Osteoblast (primary cell): ENCODE data around the gene TMED9. TPM values are rescaled to one million over a fixed set of nuclear protein-coding genes. Genes with fewer than 3 reads are reported as not detected.

Source experiments
- DNase-seq: peaks from one replicate; pipeline ENCODE4 v3.0.0; 2011; ENCODE audit warnings: low spot score, mixed read lengths; ENCODE audit not compliant: insufficient read length; ENCODE audit errors: missing footprints
- H2AFZ ChIP-seq: 2 replicates; pipeline ENCODE4 v1.6.0; 2011; ENCODE audit warnings: mild to moderate bottlenecking, low read length
- H3K27ac ChIP-seq: 2 replicates; pipeline ENCODE4 v1.5.1; 2011; ENCODE audit warnings: mild to moderate bottlenecking, low read depth, low read length, moderate library complexity
- H3K27me3 ChIP-seq: 2 replicates; pipeline ENCODE4 v1.6.0; 2012; ENCODE audit warnings: mild to moderate bottlenecking, control low read depth, inconsistent platforms, low read length, moderate library complexity; ENCODE audit not compliant: insufficient read depth
- H3K36me3 ChIP-seq: 2 replicates; pipeline ENCODE4 v1.5.1; 2011; ENCODE audit warnings: mild to moderate bottlenecking, low read length, control low read depth, moderate library complexity; ENCODE audit not compliant: insufficient read depth
- H3K4me1 ChIP-seq: 2 replicates; pipeline ENCODE4 v1.5.1; 2011; ENCODE audit warnings: mild to moderate bottlenecking, low read length, control low read depth, moderate library complexity; ENCODE audit not compliant: insufficient read depth
- H3K4me2 ChIP-seq: 2 replicates; pipeline ENCODE4 v1.6.0; 2011; ENCODE audit warnings: mild to moderate bottlenecking, low read length; ENCODE audit not compliant: insufficient read depth
- H3K4me3 ChIP-seq: fragments of 200-600 bp; sonication (generic); 3 replicates; pipeline ENCODE4 v1.5.1; 2012; ENCODE audit warnings: mild to moderate bottlenecking, low read length, inconsistent platforms; ENCODE audit not compliant: insufficient read depth
- H3K79me2 ChIP-seq: 2 replicates; pipeline ENCODE4 v1.6.0; 2012; ENCODE audit warnings: mild to moderate bottlenecking, low read length, control low read depth, inconsistent platforms; ENCODE audit not compliant: insufficient read depth
- H3K9me3 ChIP-seq: 2 replicates; pipeline ENCODE4 v1.5.1; 2011; ENCODE audit warnings: low read depth, low read length, control low read depth
- H4K20me1 ChIP-seq: 2 replicates; pipeline ENCODE4 v1.6.0; 2012; ENCODE audit warnings: mild to moderate bottlenecking, low read length, control low read depth; ENCODE audit not compliant: insufficient read depth
- total RNA-seq: library from RNA; depleted of rRNA; stranded (reverse); fragments of >200 nt; gene quantifications from 2 replicates; pipeline ENCODE4 v1.2.3, GENCODE V29; 2012
- TF ChIP-seq, protein P1 (sequence below): IDR thresholded peaks from 2 replicates; pipeline ENCODE4 v1.5.1; 2011; ENCODE audit warnings: mild to moderate bottlenecking, low read depth, low read length, moderate library complexity; ENCODE audit errors: extremely low read depth

TMED9 gene
- total RNA-seq, result 93.4 and 96.6 TPM in 2 replicates

DNA sequence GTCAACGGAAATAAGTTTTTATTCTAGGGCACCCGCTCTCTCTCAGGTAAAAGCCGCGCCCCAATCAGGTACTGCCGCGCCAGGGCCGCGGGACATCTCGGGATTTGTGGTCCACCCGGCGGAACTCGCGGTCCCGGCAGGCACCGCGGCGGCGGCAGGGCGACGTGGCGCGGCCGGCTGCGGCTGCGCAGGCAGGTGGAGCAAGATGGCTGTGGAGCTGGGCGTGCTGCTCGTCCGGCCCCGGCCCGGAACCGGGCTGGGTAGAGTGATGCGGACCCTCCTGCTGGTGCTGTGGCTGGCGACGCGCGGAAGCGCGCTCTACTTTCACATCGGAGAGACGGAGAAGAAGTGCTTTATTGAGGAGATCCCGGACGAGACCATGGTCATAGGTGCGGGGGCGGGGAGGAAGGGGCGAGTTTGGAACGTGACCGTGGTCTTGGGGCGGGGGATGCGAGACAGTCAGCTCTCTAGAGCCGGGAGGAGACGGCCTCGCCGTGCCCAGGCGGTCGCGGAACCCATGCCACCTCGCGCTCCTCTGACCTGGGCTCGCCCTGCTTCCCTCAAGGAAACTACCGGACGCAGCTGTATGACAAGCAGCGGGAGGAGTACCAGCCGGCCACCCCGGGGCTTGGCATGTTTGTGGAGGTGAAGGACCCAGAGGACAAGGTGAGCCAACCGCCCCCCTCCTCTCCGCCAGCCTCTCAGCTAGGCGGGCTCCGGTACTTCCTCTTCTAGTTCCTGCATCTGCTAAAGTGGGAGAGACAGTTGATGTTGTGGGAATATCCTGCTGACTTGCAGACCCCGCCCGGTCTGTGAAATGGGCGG, at the start of gene TMED9:
Gene TMED9 (plus strand): TSS at position 194 of the 825 bp plus-strand sequence. CDS start 12 bp downstream, at position 206.
- DNase-seq, result peak; percentile 99
- TF ChIP-seq, protein P1, sequence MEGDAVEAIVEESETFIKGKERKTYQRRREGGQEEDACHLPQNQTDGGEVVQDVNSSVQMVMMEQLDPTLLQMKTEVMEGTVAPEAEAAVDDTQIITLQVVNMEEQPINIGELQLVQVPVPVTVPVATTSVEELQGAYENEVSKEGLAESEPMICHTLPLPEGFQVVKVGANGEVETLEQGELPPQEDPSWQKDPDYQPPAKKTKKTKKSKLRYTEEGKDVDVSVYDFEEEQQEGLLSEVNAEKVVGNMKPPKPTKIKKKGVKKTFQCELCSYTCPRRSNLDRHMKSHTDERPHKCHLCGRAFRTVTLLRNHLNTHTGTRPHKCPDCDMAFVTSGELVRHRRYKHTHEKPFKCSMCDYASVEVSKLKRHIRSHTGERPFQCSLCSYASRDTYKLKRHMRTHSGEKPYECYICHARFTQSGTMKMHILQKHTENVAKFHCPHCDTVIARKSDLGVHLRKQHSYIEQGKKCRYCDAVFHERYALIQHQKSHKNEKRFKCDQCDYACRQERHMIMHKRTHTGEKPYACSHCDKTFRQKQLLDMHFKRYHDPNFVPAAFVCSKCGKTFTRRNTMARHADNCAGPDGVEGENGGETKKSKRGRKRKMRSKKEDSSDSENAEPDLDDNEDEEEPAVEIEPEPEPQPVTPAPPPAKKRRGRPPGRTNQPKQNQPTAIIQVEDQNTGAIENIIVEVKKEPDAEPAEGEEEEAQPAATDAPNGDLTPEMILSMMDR, result no peak
- peaks cover 25% of the 10 kb centered on the region for H3K79me2 ChIP-seq
- peaks cover 36% of the 10 kb centered on the region for H3K36me3 ChIP-seq
- H3K4me1 ChIP-seq, result peaks cover 17% of the 10 kb centered on the region
- H3K27me3 ChIP-seq, result peaks cover 32% of the 10 kb centered on the region
- no peaks in the 10 kb centered on the region for H3K9me3 ChIP-seq
- peak within 1 kb of the TSS; percentile 69 for H3K27ac ChIP-seq
- peaks cover 25% of the 10 kb centered on the region for H4K20me1 ChIP-seq
- H3K4me3 ChIP-seq, result peak within 1 kb of the TSS; percentile 86
- peak within 1 kb of the TSS; percentile 90 for H3K4me2 ChIP-seq
- H2AFZ ChIP-seq, result peak within 1 kb of the TSS; percentile 90

DNA sequence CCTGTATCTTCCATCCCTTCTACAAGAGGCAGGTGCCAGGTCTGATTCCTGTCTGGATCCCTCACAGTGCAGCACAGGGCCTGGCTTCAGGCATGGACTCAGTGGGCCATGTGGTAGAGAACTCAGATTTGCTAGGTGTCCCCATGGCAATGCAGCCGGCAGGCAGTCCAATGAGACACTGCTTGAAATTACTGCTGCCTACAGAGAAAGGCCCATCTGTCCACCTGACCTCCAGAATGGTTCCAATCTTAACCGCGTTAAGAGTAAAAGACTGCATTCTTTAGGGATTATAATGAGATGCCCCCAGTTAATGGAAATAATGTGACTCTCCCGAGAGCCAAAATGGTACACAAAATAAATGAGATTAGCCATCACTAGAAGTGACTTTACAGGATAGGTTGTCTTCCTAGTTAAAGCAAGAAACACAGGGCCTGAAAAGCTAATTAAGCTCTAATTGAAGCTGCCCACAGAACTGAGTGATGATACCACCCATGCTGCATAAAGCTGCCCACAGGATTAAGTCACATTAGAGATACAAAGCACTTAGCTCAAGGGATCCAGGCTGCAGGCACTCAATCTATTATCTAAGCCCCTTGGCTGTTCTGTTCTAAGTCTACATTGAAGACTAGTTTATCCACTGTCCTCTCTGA, 49.1 kb upstream of the TMED9 start:
- TF ChIP-seq, protein P1, result no peak
- H3K27ac ChIP-seq, result peak overlapping the region; percentile 6
- peaks cover 63% of the 10 kb centered on the region for H3K4me1 ChIP-seq
- H4K20me1 ChIP-seq, result peaks cover 20% of the 10 kb centered on the region
- no peak overlapping the region for H3K4me3 ChIP-seq
- no peaks in the 10 kb centered on the region for H3K27me3 ChIP-seq
- no peak for DNase-seq
- peaks cover 12% of the 10 kb centered on the region for H3K36me3 ChIP-seq
- H2AFZ ChIP-seq, result no peak overlapping the region
- H3K4me2 ChIP-seq, result no peak overlapping the region
- peaks cover 61% of the 10 kb centered on the region for H3K79me2 ChIP-seq
- no peaks in the 10 kb centered on the region for H3K9me3 ChIP-seq

- Histone ChIP-seq H4K20me1 (peaks cover 34% of the 10 kb centered on the region), H3K4me3 (peak overlapping the region; percentile 41), H3K9me3 (no peaks in the 10 kb centered on the region), H3K4me1 (peaks cover 40% of the 10 kb centered on the region), H3K27me3 (no peaks in the 10 kb centered on the region), H3K4me2 (peak overlapping the region; percentile 63), H3K27ac (peak overlapping the region; percentile 97), H3K36me3 (peaks cover 10% of the 10 kb centered on the region), H3K79me2 (peaks cover 69% of the 10 kb centered on the region), H2AFZ (no peak overlapping the region)
- TF ChIP-seq, protein P1, result no peak
- peak; percentile 90 for DNase-seq
Measured at GRCh38 chr5:177545487-177546257, 46.3 kb upstream of the TMED9 start.
